ENCODE data around the gene HAPLN3.

The HAPLN3 gene

DNA sequence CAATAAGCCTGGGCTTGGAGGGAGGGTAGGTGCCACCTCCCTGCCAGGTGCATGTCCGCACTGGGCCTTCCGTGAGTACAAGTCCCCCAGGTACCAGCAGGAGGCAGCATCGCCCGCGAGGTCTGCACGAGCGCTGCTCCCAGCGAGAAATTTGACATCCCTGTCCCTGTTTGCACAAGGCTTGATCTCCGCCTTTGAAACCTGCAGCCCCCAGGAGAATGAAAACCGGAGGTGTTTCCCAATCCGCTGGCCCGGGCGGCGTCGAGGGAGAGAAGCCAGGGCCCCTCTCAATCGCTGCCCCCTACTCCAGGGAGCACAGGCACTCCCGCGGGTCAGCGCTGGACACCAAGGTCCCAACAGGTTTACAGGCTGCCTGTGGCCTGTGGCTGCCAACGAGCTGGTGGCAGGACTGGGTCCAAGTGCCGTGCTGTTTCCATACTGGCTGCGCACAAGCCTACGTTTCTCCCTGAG is 961 bp downstream of the HAPLN3 start:
- peak; percentile 76 for DNase-seq (ENCODE audit: low read depth, low spot score)

DNA sequence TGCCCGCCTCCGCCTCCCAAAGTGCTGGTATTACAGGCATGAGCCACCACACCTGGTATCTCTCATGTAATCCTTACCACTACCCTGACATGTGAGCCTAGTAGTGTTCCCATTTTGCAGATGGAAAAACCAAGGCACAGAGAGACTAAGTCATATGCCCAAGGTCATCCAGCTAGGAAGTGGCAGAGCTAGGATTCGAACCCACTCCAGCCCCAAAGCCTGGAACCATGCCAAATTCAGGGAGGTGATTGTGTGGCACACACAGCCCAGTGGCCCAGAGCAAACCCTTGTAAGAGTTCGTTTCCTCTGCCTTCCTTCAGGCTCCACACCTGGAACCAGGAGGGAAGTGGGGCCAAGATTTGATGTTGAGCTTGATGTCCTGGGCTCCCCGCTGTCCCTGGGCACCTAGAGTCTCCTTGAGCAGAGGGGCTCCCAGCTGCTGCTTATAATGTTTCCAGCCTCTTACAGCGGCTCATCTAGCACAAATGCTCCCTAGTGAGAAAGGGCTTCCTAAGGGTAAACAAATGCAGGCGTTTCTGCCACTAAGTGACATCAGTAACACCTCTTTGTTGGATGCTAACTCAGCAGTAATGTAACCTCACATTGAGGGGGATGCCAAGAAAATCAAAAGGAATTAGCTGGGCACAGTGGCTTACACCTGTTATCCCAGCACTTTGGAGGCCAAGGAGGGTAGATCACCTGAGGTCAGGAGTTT is 3.6 kb downstream of the HAPLN3 start:
- no peak for DNase-seq (ENCODE audit: low read depth, low spot score)

DNA sequence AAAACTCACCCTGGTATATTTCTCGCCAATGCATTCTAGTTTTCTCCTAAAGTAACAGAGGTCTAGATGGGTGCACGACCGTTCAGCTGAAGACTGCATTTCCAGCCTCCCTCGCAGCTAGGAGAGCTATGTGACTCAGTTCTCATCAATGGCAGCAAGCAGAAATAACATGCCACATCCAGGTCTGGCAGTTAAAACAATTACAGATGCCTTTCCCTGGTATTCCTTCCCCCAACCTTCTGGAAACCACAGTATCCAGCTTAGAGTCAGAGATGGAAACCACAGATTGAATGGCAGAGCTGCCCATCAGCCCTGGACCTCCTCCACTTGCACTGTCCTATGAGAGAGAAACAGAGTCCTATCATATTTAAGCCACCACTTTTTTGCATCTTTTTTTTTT is 4.8 kb downstream of the HAPLN3 start:
- peak; percentile 78 for DNase-seq (ENCODE audit: low read depth, low spot score)

DNA sequence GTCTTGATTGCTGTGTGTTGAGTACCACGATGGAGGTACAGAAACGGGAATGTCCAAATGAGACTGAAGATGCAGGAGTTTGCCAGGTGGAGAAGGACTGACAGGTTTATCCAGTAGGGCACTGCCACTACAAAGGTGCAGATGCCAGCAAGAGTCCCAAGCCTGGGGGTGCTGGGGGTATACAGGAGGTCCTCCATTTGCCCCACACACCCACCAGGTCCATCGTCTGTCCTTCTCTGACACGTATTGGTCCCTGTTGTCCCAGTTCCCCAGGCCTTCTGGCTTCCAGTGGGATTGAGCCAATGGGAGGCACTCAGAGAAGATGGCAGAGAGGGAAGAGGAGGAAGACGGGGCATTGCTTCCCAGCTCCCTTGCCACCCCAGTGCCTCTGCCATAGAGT is 6.6 kb downstream of the HAPLN3 start:
- DNase-seq (ENCODE audit: low read depth, low spot score) = no peak

DNA sequence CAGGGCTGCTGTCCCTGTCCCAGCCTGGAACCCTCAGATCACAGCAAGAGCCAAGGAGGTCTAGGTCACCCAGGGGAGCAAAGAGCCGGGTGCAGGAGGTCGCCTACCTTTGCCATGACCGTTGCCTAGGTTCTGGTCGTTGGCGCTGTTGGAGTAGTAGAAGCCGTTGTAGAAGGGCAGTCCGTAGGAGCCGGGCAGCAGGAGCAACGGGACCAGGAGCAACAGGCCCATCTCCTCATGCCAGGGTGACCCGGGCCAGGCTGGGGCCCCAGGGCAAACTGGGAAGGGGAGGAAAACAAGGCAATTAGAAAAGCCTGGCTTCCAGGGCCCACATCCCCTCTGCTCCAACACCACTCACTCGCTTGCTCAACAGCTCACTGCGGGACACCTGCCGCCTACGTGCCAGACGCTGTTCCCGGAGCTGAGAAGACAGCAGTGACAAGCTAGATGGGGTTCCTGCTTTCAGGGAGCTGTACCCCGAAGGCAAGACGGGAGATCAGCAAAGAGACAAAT is 8.2 kb downstream of the HAPLN3 start:
- no peak for DNase-seq (ENCODE audit: low read depth, low spot score)

DNA sequence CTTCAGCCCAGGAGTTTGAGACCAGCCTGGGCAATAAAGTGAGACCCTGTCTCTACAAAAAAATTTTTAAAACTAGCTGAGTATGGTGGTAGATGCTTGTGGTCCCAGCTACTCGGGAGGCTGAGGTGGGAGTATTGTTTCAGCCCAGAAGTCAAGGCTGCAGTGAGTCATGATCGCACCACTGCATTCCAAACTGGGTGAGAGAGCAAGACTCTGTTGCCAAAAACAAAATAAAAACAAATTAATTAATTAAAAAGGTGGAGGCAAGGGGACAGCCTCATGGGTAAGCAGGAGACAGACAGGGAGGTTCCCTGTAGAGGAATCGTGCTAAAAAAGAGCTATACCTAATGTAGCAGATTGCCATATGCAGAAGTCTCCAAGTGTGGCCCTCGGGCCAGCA is 12.6 kb downstream of the HAPLN3 start:
- DNase-seq (ENCODE audit: low read depth, low spot score) = peak; percentile 70

DNA sequence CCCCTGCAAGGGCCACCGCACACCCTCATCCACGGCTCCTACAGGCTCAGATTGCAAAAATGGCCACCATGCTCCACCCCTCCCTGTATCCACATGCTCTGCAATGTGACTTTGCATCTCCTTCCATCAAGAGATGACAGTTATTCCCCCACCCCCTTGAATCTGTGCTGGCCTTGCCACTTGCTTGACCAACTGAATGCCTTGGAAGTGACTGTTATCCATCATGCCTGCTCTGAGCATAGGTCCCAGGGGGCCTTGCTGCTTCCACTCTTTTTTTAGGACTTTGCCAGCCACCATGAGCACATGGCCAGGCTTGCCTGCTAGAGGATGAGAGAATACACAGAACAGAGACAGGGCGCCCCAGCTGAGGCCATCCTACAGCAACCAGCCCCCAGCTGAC is 13.6 kb downstream of the HAPLN3 start:
- DNase-seq (ENCODE audit: low read depth, low spot score) = no peak

DNA sequence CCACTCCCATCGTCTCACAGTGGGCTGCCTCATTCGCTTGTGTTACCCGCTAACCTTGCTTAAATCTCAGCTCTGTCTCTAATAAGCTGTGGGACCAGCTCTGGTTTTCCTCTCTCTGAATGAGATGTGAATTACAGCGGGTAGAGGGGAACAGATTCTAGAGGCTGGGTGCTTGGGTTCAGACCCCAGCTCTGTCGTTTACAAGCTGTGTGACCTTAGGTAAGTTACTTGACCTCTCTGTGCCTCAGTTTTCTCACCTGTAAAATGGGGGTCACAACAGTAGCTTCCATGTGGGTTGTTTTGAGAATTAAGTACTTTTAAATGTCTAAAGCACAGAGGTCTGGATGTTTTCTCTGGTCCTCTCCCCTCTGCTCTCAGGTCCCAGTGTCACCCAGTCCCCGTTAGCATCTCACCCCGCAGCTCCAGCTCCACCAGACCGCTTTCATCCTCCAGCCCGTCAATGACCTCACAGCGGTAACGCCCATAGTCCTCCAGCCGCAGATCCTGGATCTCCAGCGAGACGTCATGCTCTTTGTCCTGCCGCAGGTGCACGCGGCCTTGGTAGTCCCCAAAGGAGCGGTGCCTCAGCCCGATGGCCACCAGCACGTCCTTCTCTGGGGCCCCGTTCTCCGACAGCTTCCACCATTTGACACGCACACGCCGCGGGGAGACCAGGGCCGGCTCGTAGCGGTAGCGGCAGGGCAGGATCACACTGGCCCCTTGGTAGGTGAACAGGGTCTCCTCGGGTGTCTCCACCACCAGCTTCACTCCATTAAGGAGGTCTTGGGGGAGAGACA is 14.2 kb downstream of the HAPLN3 start:
- no peak for DNase-seq (ENCODE audit: low read depth, low spot score)

DNA sequence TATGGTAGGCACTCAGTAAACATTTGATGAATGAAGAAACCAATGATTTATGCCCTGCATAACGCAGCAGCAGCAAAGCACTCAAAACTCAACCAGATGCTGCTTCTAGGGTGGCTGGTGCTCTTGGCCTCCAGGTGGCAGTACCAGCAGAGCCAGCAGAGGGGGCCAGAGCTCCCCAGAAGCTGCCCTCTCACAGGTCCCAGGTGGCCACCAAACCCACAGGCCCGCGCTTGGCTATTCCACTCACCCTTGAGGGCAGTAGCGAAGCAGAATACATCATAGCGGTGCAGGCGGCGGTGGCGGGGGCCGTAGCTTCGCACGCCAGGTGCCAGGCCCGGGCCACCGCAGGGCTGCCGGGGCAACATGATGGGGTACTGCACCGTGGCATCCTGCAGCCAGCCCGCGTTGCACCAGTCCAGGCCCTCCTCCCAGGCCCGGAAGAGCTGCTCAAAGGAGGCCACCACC is 16.6 kb downstream of the HAPLN3 start:
- peak; percentile 64 for DNase-seq (ENCODE audit: low read depth, low spot score)

DNA sequence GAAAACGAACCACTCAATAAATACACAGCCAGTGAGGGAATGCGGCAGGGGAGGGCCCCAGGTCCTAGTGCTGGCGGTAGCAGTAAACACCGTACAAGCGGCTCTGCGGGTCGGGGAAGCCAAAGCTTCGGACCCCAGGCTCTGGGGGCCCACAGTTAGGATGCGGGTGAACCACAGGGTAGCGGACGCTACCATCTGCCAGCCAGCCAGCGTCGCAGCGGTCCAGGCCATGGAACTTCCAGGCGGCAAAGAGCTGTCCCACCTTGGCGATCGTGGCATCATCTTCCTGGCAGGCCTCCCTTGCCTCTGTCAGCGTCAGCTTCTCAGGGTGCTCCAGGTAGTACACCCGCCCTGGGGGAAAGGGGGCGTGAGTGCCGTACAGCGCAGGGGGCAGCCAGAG is 17.4 kb downstream of the HAPLN3 start:
- DNase-seq (ENCODE audit: low read depth, low spot score) = no peak

DNA sequence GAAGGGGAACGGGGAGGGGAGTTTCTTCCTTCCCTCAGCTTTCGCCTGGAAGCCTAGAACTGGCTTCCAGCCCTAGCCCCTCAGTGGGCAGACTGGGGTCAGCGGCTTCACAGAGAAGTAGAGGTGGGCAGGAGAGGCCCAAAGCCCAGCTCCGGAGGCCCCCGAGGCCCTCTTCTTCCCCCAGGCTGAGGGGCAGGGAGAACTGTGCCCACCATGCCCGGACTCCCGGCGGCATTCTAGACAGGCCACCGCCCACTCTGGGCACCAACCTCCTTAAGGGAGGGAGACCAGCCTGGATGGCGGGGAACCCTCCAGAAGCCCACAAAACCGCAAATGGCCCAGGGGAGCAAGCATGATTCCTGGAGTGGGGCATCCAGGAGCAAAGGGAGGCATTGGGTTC is 17.9 kb downstream of the HAPLN3 start:
- DNase-seq (ENCODE audit: low read depth, low spot score) = no peak

DNA sequence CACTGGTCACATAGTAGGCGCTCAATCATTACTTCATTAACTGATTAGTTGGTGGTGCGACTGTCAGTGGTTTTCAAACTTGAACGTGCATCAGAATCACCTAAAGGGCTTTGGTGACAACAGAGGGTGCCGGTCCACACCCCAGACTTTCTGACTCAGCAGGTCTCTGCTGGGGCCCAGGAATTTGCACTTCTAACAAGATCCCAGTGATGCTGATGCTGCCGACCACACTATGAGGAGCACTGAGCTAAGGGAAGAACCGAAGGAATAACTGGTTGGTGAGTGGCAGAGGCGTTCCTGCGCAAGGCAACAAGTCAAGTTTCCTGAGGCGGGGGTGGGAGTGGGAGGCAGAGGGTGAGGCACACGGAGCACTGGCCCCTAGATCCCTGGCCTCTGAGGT is 18.8 kb downstream of the HAPLN3 start:
- no peak for DNase-seq (ENCODE audit: low read depth, low spot score)

DNA sequence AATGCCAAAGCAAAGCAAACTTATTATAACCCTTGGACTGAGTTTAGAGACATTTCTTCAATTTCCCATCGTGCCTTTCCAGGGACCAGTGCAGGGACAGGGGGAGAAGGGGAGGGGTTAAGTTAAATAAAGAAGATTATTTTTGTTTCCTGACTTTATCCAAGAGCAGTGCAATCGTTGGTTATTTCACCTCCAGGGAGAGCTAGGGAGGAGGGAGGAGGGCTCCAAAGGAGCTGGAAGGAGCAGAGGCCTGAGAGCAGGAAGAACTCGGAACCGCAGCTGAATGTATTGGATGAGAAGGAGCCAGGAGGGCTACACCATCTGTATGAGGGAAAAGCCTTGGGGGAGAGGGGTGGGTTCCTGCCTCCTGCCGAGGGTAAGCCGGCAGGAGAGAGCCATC is 20.7 kb downstream of the HAPLN3 start:
- no peak for DNase-seq (ENCODE audit: low read depth, low spot score)

DNA sequence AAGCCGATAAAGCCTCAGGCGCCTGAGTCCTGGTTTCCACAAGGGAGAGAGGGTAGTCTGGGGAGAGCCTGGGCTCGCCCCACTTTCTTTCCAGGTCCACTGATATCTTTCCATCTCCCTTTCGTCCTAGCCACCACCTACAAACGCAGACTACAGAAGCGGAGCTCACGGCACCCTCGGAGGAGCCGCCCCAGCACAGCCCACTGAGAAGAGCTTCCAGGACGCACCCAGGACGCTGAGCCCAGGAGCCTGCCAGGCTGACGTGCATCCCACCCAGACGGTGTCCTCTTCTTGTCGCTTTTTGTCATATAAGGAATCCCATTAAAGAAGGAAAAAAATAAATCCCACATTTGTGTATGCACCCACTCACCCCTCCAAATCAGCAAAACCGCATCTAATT is 21.1 kb downstream of the HAPLN3 start:
- no peak for DNase-seq (ENCODE audit: low read depth, low spot score)

DNA sequence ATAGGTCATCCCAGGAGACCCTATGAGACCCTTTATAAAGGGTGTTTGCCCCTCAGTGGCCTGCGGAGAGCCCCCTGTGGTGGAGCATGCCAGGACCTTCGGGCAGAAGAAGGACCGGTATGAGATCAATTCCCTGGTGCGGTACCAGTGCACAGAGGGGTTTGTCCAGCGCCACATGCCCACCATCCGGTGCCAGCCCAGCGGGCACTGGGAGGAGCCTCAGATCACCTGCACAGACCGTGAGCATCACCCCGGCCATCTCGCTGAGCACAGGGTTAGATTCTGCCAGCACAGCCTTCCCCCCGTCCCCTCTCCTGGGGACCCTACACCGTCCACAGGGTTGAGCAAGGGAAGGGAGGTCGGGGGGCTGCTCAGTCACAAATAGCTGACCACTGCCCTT is 21.6 kb downstream of the HAPLN3 start:
- no peak for DNase-seq (ENCODE audit: low read depth, low spot score)

DNA sequence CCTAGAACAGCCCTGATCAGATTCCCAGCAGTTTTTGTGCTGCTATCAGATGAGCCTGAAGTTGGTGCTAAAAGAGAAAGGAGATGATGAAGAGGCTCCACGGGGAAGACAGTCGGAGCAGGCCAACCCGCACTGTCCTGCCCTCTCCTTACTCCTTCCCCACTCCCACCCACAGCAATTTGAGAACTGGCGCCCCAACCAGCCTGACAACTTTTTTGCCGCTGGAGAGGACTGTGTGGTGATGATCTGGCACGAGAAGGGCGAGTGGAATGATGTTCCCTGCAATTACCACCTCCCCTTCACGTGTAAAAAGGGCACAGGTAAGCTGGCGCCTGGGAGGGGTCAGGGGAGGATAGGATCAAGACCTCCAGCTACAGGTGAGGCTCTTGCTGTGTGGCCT is 22.6 kb downstream of the HAPLN3 start:
- no peak for DNase-seq (ENCODE audit: low read depth, low spot score)

DNA sequence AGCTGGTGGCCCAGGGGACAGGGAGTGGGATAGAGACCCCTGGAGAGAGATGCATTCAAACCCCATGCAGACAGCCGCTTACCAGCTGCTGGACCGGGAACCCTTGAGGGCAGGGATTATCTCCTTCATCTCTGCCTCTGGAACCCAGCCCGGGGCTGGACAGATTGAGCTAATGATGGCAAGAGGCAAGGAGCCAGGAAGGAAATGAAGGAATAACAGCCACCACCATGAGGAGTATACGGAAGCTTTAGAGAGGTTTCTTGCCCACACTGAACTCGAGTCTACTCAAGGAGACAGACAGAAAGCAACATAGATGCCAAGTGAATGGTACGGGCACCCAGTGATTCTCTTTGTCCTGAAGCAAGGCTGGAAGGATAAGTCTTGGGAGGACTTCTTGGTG is 23.2 kb downstream of the HAPLN3 start:
- no peak for DNase-seq (ENCODE audit: low read depth, low spot score)

DNA sequence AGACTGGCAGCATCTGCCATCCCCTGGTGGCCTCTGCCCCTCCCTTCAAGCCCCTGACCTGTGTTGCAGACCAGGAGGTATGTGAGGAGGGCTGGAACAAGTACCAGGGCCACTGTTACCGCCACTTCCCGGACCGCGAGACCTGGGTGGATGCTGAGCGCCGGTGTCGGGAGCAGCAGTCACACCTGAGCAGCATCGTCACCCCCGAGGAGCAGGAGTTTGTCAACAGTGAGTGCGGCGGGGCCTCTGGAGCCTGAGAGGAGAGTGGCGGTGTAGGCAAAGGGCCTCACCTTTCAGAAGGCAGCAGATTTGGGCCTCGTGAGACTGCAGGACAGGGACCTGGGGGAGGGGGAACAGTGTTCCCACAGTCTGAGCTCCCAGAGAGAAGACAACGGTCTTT is 24.0 kb downstream of the HAPLN3 start:
- DNase-seq (ENCODE audit: low read depth, low spot score) = no peak

DNA sequence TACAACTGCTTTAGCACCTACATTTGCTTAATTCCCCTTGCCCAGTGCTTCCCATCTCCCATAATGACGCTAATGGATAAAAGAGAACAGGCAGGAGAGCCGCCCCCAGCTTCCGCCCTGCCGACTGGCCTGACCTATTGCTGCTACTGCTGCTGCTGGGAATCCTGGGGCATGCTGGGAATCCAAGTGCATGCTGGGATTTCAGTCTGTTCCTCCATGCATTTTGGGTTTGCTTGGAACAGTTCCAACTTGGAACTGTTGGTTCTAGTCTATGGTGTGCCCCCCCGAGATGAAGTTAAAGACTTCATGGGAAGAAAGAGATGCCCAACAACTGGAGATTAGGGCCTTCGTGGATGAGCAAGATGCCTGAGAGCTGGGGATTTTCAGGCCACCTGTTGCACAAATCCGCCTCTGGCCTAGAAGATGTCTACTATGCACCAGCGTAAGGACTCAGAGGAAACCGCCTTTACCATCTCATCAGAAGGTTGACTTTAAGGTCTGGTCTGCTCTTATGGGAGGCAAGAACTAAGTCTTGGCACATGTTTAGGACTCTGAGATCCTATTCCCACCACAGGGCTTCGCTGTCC is 29.0 kb downstream of the HAPLN3 start:
- DNase-seq (ENCODE audit: low read depth, low spot score) = no peak

DNA sequence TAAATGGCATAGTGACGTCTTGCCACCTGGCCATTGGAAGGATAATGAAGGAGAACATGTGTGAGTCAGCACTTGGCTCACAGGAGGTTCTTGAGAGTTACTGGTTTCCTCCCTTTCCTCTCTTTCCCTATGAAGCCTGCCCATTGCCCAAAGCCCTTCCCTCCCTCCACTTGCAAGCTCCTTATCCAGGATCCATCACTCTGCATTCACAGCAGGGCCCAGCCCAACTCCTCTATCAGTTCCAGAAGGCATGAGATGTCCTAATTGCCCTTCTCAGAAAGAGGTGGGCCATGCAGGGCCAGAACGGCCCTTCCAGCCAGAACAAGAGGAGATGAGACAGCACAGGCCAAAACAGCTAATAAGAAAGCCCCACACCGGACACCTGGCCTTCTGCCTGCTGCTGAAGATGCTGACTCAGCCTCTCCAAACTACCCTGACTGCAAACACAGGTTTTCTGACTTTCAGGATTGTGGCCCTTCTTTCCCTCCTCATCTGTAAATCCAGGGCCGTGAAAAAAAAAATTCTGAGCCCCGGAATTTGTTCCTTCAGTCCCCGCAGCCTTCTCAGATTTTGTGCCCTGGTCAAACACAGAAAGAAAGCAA is 29.7 kb downstream of the HAPLN3 start:
- DNase-seq (ENCODE audit: low read depth, low spot score) = no peak

DNA sequence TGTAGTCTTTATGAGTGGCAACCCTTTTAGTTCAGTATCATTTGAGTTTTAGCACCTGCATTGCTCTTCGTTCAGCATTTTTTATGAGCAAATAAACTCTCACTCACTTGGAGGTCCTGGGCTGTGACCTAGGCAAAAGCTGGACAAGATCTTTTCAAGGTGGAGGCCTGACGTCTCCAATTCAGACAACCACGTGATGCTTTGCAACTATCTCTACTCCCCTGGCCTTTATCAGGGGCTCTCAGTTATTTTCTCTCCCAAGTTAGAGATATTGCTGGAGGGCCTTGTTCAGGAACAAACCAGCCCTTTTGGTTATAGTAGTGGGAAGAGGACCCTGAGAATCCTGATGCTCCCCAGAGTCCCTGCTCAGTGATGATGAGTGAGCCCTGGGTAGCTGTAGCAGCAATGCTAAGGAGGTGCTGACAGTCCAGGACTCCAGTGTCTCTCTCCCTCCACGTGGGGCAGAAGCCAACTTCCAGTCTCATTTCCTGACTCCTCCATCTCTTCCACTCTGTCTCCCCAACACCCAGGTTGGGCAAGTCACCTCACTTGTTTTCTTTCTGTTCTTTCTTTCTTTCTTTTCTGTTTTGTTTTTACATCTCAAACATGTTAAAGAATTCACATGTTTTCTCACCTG is 30.4 kb downstream of the HAPLN3 start:
- DNase-seq (ENCODE audit: low read depth, low spot score) = no peak

DNA sequence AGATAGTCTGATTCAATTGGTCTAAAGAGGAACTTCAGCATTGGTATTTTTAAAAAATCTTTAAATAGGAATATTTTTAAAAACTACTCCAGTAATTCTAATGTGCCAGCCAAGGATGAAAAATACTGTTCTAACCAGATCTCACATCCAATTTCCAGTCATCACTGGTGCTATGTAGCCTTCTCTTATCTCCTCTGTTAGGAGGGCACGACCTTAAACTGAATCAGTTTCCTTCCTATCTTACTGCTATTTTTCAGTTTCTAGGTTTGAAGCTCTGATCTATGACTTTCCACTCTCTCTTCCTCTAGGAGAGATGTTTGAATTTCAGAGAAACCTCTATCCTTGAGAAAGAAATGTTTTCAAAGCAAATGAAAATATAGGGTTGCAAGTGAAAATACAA is 31.9 kb downstream of the HAPLN3 start:
- DNase-seq (ENCODE audit: low read depth, low spot score) = no peak

All from astrocyte of the hippocampus (primary cell).